ENCODE data around the gene PDCD1. TPM values are rescaled to one million over a fixed set of nuclear protein-coding genes. Genes with fewer than 3 reads are reported as not detected.

The PDCD1 gene
- total RNA-seq, 1 experiment from 2014 or later: 0.22 TPM

GRCh38 chr2:241821460-241822263 is 37.0 kb downstream of the PDCD1 start:
- no TSS peak for BruUV-seq (replicated peaks)
- intact Hi-C loops (cut with micrococcal nuclease): no loop called here
- CTCF ChIA-PET: no interaction called here

More at GRCh38 chr2:241821460-241822263, 37.0 kb downstream of the PDCD1 start:
- TF ChIP-seq EZH2 (IDR thresholded peaks at IDR 0.05) (no peak), TCF7L2 (IDR thresholded peaks at IDR 0.05; ENCODE audit: borderline replicate concordance, extremely low read depth, insufficient read depth, insufficient read length) (no peak), POLR2AphosphoS5 (IDR thresholded peaks at IDR 0.05; ENCODE audit: low read depth, low read length) (no peak), CTCF (IDR thresholded peaks at IDR 0.05 in 2 of 3, conservative IDR thresholded peaks at IDR 0.05 in 1 of 3; ENCODE audit: borderline replicate concordance in 1 of 3, insufficient read depth in 1 of 3, low read depth in 2 of 3, low read length in 2 of 3) (no peak), POLR2A (IDR thresholded peaks at IDR 0.05; ENCODE audit: borderline replicate concordance, extremely low read depth, insufficient read depth, insufficient read length) (no peak), YY1 (IDR thresholded peaks at IDR 0.05; ENCODE audit: extremely low read depth, insufficient replicate concordance, low read depth, low read length) (no peak), ZNF274 (IDR thresholded peaks at IDR 0.05; ENCODE audit: low read depth, low read length) (no peak), CEBPB (IDR thresholded peaks at IDR 0.05; ENCODE audit: low read depth) (no peak), FOSL1 (IDR thresholded peaks at IDR 0.05; ENCODE audit: low read depth) (no peak), EZH2phosphoT487 (IDR thresholded peaks at IDR 0.05; ENCODE audit: borderline replicate concordance) (no peak), RAD21 (IDR thresholded peaks at IDR 0.05; ENCODE audit: low read depth) (no peak), JUND (IDR thresholded peaks at IDR 0.05) (no peak), CBX3 (IDR thresholded peaks at IDR 0.05; ENCODE audit: low read depth) (no peak), ZBTB33 (IDR thresholded peaks at IDR 0.05; ENCODE audit: extremely low read depth, insufficient replicate concordance, low read length) (no peak), EGR1 (IDR thresholded peaks at IDR 0.05; ENCODE audit: low read depth) (no peak), SRF (IDR thresholded peaks at IDR 0.05; ENCODE audit: low read depth) (no peak), REST (IDR thresholded peaks at IDR 0.05; ENCODE audit: low read depth) (no peak)
- RAD21 ChIA-PET (ENCODE audit: low non-redundant PET in 1 of 2, low total read pairs in 2 of 2, uncharacterized antibody in 2 of 2, unreplicated experiment in 2 of 2): no interaction called here
- ATAC-seq (no peak), DNase-seq (ENCODE audit: low read depth, low spot score) (no peak)
- H3K9ac ChIP-seq (ENCODE audit: low read length): no peak overlapping the region
- no peaks in the 10 kb centered on the region for H3K79me2 ChIP-seq (ENCODE audit: insufficient read depth, low read length)
- H3K27me3 ChIP-seq (ENCODE audit: insufficient read depth, low read length): no peaks in the 10 kb centered on the region
- H3K4me3 ChIP-seq (replicated peaks in 1 of 2; ENCODE audit: low read depth in 1 of 2, low read length in 2 of 2): no peak overlapping the region
- H3K27ac ChIP-seq (ENCODE audit: low read depth, low read length): no peak overlapping the region
- no peak overlapping the region for H3K4me2 ChIP-seq (ENCODE audit: low read length)
- H3K9me3 ChIP-seq (ENCODE audit: control insufficient read depth in 1 of 2, insufficient read depth in 1 of 2, low read depth in 1 of 2, low read length in 2 of 2): peaks cover 0 to under 1% of the 10 kb centered on the region in 2 experiments; a peak in 1 of 4 replicates
- no peaks in the 10 kb centered on the region for H4K20me1 ChIP-seq (ENCODE audit: insufficient read depth)
- H3K36me3 ChIP-seq (ENCODE audit: control insufficient read depth in 1 of 2, insufficient read depth in 2 of 2, low read length in 2 of 2): no peaks in the 10 kb centered on the region
- H3K9me2 ChIP-seq (ENCODE audit: insufficient read depth): no peaks in the 10 kb centered on the region
- POLR2A ChIA-PET: no interaction called here
- H3K4me1 ChIP-seq (ENCODE audit: control insufficient read depth in 1 of 2, insufficient read depth in 2 of 2, low read length in 2 of 2): no peaks in the 10 kb centered on the region
- H2AFZ ChIP-seq (ENCODE audit: low read depth, low read length, poor library complexity, severe bottlenecking): no peak overlapping the region

All from HCT116 (cell line).